ENCODE data around the gene HES3.

The HES3 gene

DNA sequence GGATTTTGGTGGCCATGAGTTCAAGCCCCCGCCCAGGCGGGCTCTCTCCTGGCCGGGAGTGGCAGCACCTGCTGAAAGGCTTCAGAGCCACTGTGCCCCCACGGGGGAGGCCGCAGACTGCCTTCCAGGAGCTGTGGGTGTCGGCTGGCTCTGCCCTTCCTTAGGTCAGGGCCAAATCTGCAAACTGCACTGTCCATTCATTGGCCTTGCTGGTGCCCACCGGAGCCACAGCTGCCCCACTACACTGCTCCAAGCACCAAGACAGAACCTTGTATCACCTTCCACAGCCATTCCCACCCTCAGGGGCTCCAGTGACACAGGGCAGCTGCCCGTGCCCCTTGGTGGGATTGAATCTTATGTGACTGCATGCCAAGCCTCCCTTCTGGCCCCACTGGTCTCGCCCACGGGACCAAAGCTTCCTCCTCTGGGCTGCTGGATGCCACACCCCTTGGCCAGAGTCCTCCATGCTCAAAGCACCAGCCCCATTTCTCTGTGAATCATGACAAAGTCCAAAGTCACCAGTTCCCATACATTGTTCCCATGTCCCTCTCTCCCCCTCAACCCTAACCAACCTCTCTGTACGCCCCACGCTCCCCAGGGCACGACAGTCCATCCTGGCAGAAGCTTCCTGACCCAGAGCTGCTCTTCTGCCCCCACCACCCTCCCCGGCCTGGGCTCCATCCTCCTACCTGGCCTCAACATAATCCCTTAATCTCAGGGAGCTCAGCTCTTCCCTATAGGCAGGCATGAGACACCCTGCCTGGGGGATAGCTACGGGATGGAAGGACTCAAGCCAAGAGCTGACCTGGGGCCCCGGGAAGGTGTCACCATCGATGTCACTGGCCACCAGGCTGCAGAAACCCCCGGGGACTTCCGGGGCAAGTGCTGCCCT is 37.8 kb downstream of the HES3 start:
- no peak for DNase-seq

- DNase-seq, result no peak
Measured at GRCh38 chr1:6282577-6283270, 38.7 kb downstream of the HES3 start.

GRCh38 chr1:6285336-6285735 is 41.4 kb downstream of the HES3 start:
- DNase-seq, result no peak

DNA sequence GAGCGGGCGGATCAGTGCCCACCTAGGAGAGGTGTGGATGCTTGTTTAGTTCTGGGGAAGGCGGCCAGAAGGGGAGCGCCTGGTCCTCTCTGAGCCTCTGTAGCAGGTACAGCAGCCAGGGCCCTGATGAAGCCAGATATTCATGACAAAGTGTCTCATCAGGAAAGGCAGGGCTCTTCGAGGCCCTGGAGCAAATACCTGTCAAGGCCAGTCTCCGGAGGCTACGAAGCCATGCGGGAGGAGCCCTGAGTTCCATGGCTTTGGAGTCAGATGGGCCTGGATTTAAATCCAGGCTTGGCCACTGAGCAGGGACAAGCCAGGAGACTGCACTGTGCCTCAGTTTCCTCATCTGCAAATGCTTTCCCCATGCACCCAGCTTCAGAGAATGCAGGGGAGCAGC is 42.3 kb downstream of the HES3 start:
- no peak for DNase-seq

GRCh38 chr1:6287029-6287428 is 43.0 kb downstream of the HES3 start:
- no peak for DNase-seq

DNA sequence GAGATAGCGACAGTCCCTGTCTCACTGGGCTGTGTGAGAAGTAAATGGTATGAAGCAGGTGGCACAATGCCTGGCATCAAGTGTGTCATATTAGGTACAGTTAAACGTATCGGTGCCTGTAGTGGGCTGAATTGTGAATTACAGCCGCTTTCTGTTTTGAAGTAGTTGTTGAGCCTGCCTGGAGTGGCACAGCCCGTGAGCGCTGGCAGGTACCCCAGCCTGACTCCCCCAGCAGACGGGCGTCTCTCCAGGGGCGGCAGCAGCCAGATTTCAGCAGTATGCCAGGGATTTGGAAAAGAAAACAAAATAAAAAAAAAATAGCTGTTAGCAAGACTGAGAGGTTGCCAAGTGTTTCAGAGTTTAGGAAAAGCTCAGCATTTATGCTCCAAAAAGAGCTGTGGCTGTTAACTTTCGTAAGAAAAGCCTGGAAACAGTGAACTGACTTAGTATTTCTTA is 43.5 kb downstream of the HES3 start:
- no peak for DNase-seq

GRCh38 chr1:6288026-6288425 is 44.0 kb downstream of the HES3 start:
- no peak for DNase-seq

- no peak for DNase-seq
Measured at GRCh38 chr1:6288665-6289064, 44.7 kb downstream of the HES3 start.

DNA sequence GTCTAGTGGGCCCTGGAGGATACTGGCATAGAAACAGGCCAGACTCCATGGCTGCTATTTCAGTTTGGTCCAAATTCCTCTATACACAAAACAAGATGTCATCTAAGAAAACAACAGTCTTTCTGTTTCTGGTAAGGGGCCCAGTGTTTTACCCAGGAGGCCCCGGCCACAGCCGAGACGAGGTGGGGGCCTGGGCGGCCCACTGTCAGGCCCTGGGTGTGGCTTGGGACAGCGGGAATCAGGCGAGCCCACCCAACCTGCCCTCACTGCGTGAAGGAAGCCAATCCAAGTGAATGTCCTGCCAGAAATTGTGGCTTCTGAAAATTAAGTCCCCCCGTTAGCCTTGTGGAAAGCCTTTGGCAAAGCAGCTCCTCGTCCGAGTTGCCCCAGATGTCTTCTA is 48.1 kb downstream of the HES3 start:
- no peak for DNase-seq

DNA sequence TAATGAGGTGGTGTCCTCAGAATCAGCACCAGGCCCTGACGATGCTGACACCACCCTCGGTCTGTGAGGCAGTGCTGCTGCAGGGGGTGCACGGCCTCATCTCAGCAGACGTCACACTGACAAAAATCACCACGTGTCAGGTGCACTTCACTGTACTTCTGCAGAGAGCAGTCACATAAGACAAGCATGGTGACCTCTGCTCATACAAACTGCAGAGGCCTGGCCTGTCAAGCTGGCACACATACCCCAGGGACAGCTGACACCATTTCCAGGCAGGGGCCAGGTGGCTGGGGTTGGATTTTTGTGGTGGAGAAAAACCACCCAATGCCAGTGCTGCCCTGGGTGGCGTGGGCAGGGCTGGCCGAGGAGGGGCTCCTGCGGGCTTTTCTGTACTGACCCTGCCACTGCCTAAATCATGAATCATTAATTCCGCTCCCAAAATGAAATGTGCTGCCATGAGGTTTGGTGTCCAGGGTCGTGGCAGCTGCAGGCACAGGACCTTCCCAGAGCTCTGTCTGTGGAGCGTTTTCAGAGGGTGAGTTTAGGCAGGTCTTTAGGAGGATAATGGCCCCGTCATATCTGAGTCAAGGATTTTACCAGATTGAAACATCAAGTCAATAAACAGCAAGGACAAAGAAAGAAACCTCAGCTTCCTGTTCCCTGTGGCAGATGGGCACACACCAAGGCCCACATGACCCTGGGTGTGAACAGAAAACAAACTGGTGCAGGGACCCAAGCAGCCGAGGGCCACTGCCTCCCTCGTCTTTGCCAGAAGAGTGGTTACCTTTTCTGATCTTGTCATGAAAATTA is 50.3 kb downstream of the HES3 start:
- no peak for DNase-seq

DNA sequence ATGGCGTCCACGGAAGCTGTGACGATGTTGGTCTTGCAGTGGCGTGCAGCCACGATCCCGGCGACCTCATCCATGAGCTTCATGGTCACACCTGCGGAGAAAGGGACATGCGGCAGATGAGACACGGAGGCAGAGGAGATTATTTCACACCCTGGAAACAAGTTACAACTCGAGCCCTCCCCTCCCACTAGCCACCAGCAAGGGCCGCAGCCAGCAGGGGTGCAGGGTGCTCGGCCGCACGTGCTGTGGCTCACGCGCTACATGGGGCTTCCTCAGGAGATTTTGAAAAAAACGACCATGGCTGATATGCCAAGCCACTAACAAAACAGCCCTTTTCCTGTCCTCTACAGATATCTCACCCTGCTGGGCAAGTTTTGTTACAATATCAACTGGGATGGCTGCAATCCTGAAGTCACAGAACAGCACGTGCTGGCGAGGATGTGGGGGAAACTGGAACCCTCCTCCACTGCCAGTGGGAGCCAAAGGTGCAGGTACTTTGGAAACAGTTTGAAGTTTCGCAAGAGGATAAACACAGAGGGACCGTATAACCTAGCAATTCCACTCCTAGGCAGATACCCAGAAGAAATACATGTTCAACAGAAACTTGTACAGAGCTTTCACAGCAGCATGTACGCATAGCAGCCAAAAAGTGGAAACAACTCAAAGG is 51.0 kb downstream of the HES3 start:
- DNase-seq, result no peak

All from activated CD4-positive, alpha-beta T cell treated with anti-CD3 and anti-CD28 coated beads, Interleukin-2, amount 50 U/mL, for 1 hour (primary cell).